CD8-positive, alpha-beta memory T cell (primary cell): Measurements from ENCODE around the gene REEP3. TPM values are rescaled to one million over a fixed set of nuclear protein-coding genes. Genes with fewer than 3 reads are reported as not detected.

Source experiments
- CTCF ChIA-PET: fragments of 350-600 bp; sonication (Branson Sonifier 250); formaldehyde crosslinking; loops from one replicate; lab custom pipeline; 2021; ENCODE audit warnings: antibody characterized with exemption; lab: Charles Lee
- POLR2A ChIA-PET: fragments of 350-600 bp; sonication (Branson Sonifier 250); formaldehyde crosslinking; loops from one replicate; lab custom pipeline; 2021; ENCODE audit warnings: antibody characterized with exemption; lab: Charles Lee
- DNase-seq, 5 donors: peaks; one replicate each; pipeline versions ENCODE4 v3.0.0 to v3.0.0-alpha.2; 2020 to 2022; ENCODE audit warnings: mixed read lengths in 1 of 5
- H3K27ac ChIP-seq: one replicate; pipeline ENCODE4 v1.7.0; 2013; ENCODE audit warnings: low read depth, mild to moderate bottlenecking, low read length, moderate library complexity
- H3K27me3 ChIP-seq: 2 replicates; pipeline ENCODE4 v1.7.0; 2013; ENCODE audit warnings: low read length, mild to moderate bottlenecking; ENCODE audit not compliant: insufficient read depth, poor library complexity, severe bottlenecking
- H3K36me3 ChIP-seq: 2 replicates; pipeline ENCODE4 v1.7.0; 2013; ENCODE audit warnings: mild to moderate bottlenecking, low read length, moderate library complexity; ENCODE audit not compliant: insufficient read depth
- H3K4me1 ChIP-seq: 2 replicates; pipeline ENCODE4 v1.7.0; 2013; ENCODE audit warnings: mild to moderate bottlenecking, low read length, moderate library complexity; ENCODE audit not compliant: insufficient read depth
- H3K4me3 ChIP-seq: 2 replicates; pipeline ENCODE4 v1.7.0; 2013; ENCODE audit warnings: mild to moderate bottlenecking, low read length
- H3K9me3 ChIP-seq: 2 replicates; pipeline ENCODE4 v1.7.0; 2013; ENCODE audit warnings: mild to moderate bottlenecking, low read length
- H3K27ac Mint-ChIP-seq, 8 donors: one replicate each; pipeline ENCODE4 v1.8.0; 2020 to 2021; ENCODE audit warnings: mixed read lengths in 8 of 8, mild to moderate bottlenecking in 6 of 8, inconsistent platforms in 3 of 8, moderate library complexity in 3 of 8
- H3K27me3 Mint-ChIP-seq, 2 donors: one replicate each; pipeline ENCODE4 v1.8.0; 2020 to 2021; ENCODE audit warnings: mixed read lengths in 2 of 2, mild to moderate bottlenecking in 1 of 2, moderate library complexity in 1 of 2
- H3K36me3 Mint-ChIP-seq, 3 donors: one replicate each; pipeline ENCODE4 v1.8.0; 2020 to 2021; ENCODE audit warnings: mixed read lengths in 3 of 3, inconsistent platforms in 1 of 3, mild to moderate bottlenecking in 1 of 3
- H3K4me1 Mint-ChIP-seq, 3 donors: one replicate each; pipeline ENCODE4 v1.8.0; 2020 to 2021; ENCODE audit warnings: mixed read lengths in 3 of 3, inconsistent platforms in 1 of 3, mild to moderate bottlenecking in 1 of 3
- H3K4me3 Mint-ChIP-seq, 7 donors: one replicate each; pipeline ENCODE4 v1.8.0; 2020 to 2021; ENCODE audit warnings: mixed read lengths in 7 of 7, mild to moderate bottlenecking in 6 of 7, moderate library complexity in 4 of 7, inconsistent platforms in 2 of 7
- H3K9me3 Mint-ChIP-seq, 5 donors: one replicate each; pipeline ENCODE4 v1.8.0; 2020 to 2022; ENCODE audit warnings: mixed read lengths in 5 of 5, mild to moderate bottlenecking in 3 of 5, moderate library complexity in 2 of 5, inconsistent platforms in 1 of 5
- polyA plus RNA-seq: library from polyadenylated mRNA; unstranded; fragments of 300-500 nt; fragmentation: Illumina TruSeq; gene quantifications from one replicate; pipeline ENCODE4 v1.2.3, GENCODE V29; 2021
- total RNA-seq, 2 experiments: library from RNA; stranded (reverse); gene quantifications; one replicate each; pipeline ENCODE4 v1.2.3, GENCODE V29; 2021

REEP3 gene
- total and polyA plus RNA-seq, 3 experiments from 2014 or later, result 7.4 to 25.5 (median 23.7) TPM

DNA sequence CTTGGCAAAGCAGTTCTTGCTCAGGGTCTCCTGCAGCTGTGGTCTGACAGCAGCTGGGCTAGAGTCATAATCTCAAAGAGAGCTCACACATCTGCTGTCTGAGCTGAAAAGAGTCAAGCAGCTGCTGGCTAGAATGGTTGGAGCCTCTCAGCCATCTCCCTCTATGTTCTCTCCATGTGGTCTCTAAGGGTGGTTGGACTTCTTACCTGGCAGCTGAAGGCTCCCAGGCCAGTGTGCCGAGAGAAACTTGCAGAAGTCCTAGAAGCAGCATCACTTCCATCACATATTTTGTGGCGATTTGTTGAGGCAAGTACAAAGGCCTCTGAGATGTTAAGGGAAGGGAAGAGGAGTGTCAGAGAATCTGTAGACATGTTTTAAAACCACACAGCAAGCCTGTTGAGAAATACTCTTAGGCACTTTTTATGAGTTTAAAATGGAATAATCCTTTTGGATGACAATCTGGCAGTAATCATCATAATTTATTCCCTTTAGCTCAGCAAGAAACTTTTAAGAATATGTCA is 93.2 kb downstream of the REEP3 start:
- peak overlapping the region in 2 of 8 donors; percentile 27 to 57 for H3K27ac Mint-ChIP-seq
- POLR2A ChIA-PET, result no interaction called here
- no peak for DNase-seq
- no peaks in the 10 kb centered on the region for H3K36me3 ChIP-seq
- no peaks in the 10 kb centered on the region for H3K9me3 ChIP-seq
- H3K27me3 ChIP-seq, result no peaks in the 10 kb centered on the region
- no peak overlapping the region for H3K27ac ChIP-seq
- no peaks in the 10 kb centered on the region for H3K27me3 Mint-ChIP-seq
- no peak overlapping the region for H3K4me3 Mint-ChIP-seq
- CTCF ChIA-PET, result interaction anchor here (0.7 kb wide), 2 partner anchors 15 to 397 kb away, joined by 3 read pairs; no protein-coding TSS in a partner anchor
- H3K4me3 ChIP-seq, result no peak overlapping the region
- H3K36me3 Mint-ChIP-seq, result peaks cover 1 to 16% (median 13%) of the 10 kb centered on the region in 3 donors
- H3K9me3 Mint-ChIP-seq, result no peaks in the 10 kb centered on the region
- H3K4me1 ChIP-seq, result no peaks in the 10 kb centered on the region
- H3K4me1 Mint-ChIP-seq, result peaks cover 2 to 4% (median 3%) of the 10 kb centered on the region in 3 donors

DNA sequence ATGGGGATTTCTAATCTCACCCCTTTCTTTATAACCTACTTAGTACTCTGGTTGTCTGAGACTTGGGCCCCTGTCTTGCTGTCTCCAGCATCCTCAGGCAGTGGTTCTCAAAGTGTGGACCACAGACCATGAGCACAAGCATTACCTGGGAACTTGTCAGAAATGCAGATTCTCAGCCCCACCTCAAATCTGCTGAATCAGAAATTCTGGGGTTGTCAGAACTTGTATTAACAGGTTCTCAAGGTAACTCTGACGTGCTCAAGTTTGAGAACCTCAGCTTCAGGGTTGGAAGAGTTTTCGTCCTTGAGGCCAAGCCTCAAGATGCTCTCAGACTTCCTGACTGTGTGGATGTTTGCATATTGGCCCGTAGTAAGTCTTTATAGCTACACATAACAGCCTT is 97.4 kb downstream of the REEP3 start:
- no peak overlapping the region for H3K27ac ChIP-seq
- H3K4me1 ChIP-seq, result no peaks in the 10 kb centered on the region
- H3K27me3 Mint-ChIP-seq, result no peaks in the 10 kb centered on the region
- H3K4me3 Mint-ChIP-seq, result no peak overlapping the region
- H3K4me3 ChIP-seq, result no peak overlapping the region
- no peaks in the 10 kb centered on the region for H3K36me3 ChIP-seq
- no peak for DNase-seq
- ChIA-PET POLR2A (no interaction called here), CTCF (interaction anchor here (1.7 kb wide), 1 partner anchor 8 kb away, joined by 4 read pairs; no protein-coding TSS in a partner anchor)
- H3K27ac Mint-ChIP-seq, result no peak overlapping the region
- peaks cover 0 to 2% (median 0%) of the 10 kb centered on the region in 3 donors for H3K4me1 Mint-ChIP-seq
- H3K9me3 Mint-ChIP-seq, result no peaks in the 10 kb centered on the region
- H3K27me3 ChIP-seq, result no peaks in the 10 kb centered on the region
- H3K9me3 ChIP-seq, result no peaks in the 10 kb centered on the region
- peaks cover 7 to 23% (median 17%) of the 10 kb centered on the region in 3 donors for H3K36me3 Mint-ChIP-seq

DNA sequence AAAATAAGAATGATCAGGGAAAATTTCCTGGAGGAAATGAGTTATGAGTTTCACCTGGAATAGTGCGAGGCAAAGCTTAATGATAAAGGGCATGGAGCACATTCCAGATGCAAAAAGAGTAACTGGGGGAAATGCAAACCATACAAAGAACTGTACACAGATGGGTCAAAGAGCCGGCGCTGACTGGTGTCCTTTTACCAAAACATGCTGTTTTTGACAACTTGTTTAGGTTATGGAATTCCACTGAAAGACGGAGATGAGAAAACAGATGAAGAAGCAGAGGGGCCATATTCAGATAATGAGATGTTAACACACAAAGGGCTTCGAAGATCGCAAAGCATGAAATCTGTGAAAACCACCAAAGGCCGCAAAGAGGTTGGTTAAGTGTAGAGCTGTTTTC is 98.2 kb downstream of the REEP3 start:
- ChIA-PET CTCF (interaction anchor here (1.1 to 1.7 kb wide), 2 partner anchors 9 kb away, joined by 4 to 6 read pairs; no protein-coding TSS in a partner anchor), POLR2A (no interaction called here)
- peaks cover 0 to 2% (median 0%) of the 10 kb centered on the region in 3 donors for H3K4me1 Mint-ChIP-seq
- H3K36me3 Mint-ChIP-seq, result peaks cover 7 to 23% (median 17%) of the 10 kb centered on the region in 3 donors
- peak overlapping the region in 1 of 8 donors; percentile 30 for H3K27ac Mint-ChIP-seq
- H3K27me3 Mint-ChIP-seq, result no peaks in the 10 kb centered on the region
- Histone ChIP-seq H3K4me1 (no peaks in the 10 kb centered on the region), H3K27ac (no peak overlapping the region), H3K4me3 (no peak overlapping the region), H3K9me3 (no peaks in the 10 kb centered on the region), H3K27me3 (no peaks in the 10 kb centered on the region), H3K36me3 (no peaks in the 10 kb centered on the region)
- H3K9me3 Mint-ChIP-seq, result no peaks in the 10 kb centered on the region
- DNase-seq, result no peak
- H3K4me3 Mint-ChIP-seq, result no peak overlapping the region

DNA sequence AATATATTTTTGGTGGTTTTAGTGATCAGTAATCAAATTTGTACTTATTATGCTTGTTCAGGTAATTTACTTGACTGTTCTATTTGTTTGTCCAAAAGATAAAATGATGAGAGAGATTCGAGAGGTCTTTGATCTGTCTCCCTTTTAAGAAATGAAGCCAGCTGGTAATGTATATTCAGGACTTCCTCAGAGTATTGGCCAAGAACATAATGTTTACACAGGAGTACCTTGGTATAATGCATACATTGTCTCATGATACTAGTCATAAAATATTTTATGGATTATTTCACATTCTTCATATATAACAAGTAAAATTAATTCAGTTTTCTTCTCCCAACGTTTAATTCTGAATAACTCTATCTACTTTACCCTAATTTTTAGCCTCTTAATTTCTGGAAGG is 100.9 kb downstream of the REEP3 start:
- Histone ChIP-seq H3K36me3 (no peaks in the 10 kb centered on the region), H3K4me3 (no peak overlapping the region), H3K27me3 (no peaks in the 10 kb centered on the region), H3K4me1 (no peaks in the 10 kb centered on the region), H3K9me3 (no peaks in the 10 kb centered on the region), H3K27ac (no peak overlapping the region)
- Mint-ChIP-seq H3K27me3 (no peaks in the 10 kb centered on the region), H3K36me3 (peaks cover 7 to 18% (median 11%) of the 10 kb centered on the region in 3 donors), H3K27ac (no peak overlapping the region), H3K9me3 (no peaks in the 10 kb centered on the region), H3K4me1 (peaks cover 0 to 2% (median 0%) of the 10 kb centered on the region in 3 donors), H3K4me3 (no peak overlapping the region)
- ChIA-PET POLR2A (no interaction called here), CTCF (interaction anchor here (1.1 to 1.3 kb wide), 2 partner anchors 9 to 456 kb away, joined by 3 to 6 read pairs; no protein-coding TSS in a partner anchor)
- DNase-seq, result no peak

DNA sequence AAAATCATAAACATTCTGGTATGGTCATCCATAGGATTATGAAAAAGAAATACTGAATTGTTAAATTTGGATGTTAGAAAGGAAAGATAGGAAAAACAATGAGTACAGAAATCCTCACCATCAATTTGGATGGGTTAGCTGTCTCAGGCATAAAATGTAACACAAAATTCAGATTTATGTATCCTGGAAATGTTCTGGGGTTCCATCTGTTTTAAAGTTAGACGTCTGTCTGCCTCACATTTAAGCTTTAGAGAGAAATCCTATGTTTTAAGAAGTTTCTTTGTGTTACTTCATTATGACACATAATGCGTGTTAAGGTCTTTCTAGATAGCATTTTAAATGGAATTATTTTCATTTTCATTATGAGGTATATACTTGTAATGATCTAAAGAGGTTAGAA is 103.5 kb downstream of the REEP3 start:
- CTCF ChIA-PET, result no interaction called here
- Histone ChIP-seq H3K4me3 (no peak overlapping the region), H3K9me3 (no peaks in the 10 kb centered on the region), H3K27me3 (no peaks in the 10 kb centered on the region), H3K4me1 (peaks cover 10% of the 10 kb centered on the region), H3K36me3 (no peaks in the 10 kb centered on the region), H3K27ac (no peak overlapping the region)
- H3K36me3 Mint-ChIP-seq, result peaks cover 3 to 10% (median 3%) of the 10 kb centered on the region in 3 donors
- H3K27me3 Mint-ChIP-seq, result peaks cover 0 to 1% of the 10 kb centered on the region in 2 donors
- no peak for DNase-seq
- no peaks in the 10 kb centered on the region for H3K9me3 Mint-ChIP-seq
- no peak overlapping the region for H3K4me3 Mint-ChIP-seq
- peaks cover 15 to 24% (median 20%) of the 10 kb centered on the region in 3 donors for H3K4me1 Mint-ChIP-seq
- POLR2A ChIA-PET, result no interaction called here
- H3K27ac Mint-ChIP-seq, result no peak overlapping the region

DNA sequence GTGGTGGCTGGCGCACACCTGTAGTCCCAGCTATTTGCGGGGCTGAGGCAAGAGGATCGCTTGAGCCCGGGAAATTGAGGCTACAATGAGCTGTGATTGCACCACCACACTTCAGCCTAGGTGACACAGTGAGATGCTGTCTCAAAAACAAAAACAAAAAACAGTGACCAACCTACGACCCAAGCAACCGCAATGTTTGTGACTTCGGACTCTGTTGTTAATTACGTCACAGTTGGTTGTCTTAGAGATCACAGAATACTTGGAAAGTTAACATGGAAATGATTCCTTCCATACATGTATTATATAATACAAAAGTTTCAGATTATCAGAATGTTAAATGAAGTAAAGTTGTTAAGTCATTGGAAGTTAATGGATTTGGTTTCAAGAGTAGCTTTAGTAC is 106.2 kb downstream of the REEP3 start:
- Mint-ChIP-seq H3K4me3 (peak overlapping the region in 1 of 7 donors; percentile 88), H3K36me3 (peaks cover 0 to 2% (median 0%) of the 10 kb centered on the region in 3 donors), H3K27ac (no peak overlapping the region), H3K9me3 (no peaks in the 10 kb centered on the region), H3K4me1 (peaks cover 19 to 31% (median 29%) of the 10 kb centered on the region in 3 donors), H3K27me3 (peaks cover 0 to 1% of the 10 kb centered on the region in 2 donors)
- H3K9me3 ChIP-seq, result no peaks in the 10 kb centered on the region
- DNase-seq, result no peak
- peaks cover 10% of the 10 kb centered on the region for H3K4me1 ChIP-seq
- ChIA-PET CTCF (interaction anchor here (1.5 to 6.6 kb wide), 5 partner anchors 162 to 470 kb away, joined by 3 to 62 read pairs (median 10); partner anchors contain the start of gene JMJD1C), POLR2A (no interaction called here)
- no peaks in the 10 kb centered on the region for H3K36me3 ChIP-seq
- H3K27me3 ChIP-seq, result no peaks in the 10 kb centered on the region
- H3K27ac ChIP-seq, result no peak overlapping the region
- no peak overlapping the region for H3K4me3 ChIP-seq

DNA sequence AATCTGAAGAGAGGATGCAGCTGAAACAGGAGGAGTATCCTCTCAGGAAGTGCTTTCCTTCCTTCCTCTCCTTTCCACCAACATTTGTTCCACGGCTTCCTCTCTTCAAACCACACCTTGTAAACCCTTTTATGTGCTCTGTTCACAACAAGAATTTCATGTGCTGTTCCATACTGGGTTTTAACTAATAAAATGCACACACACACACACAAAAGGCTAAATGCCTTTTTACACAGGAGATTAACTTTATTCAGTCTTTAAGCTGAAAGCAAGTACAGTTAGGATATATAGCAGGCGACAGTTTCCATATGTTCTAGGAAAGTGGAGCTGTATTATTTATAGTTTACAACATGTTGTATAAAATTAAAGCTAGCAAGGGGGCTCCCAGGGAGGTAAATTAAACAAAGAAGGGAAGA is 106.7 kb downstream of the REEP3 start:
- Mint-ChIP-seq H3K4me1 (peaks cover 19 to 31% (median 29%) of the 10 kb centered on the region in 3 donors), H3K36me3 (peaks cover 0 to 2% (median 0%) of the 10 kb centered on the region in 3 donors), H3K9me3 (no peaks in the 10 kb centered on the region), H3K4me3 (peak overlapping the region in 1 of 7 donors; percentile 88), H3K27ac (no peak overlapping the region), H3K27me3 (peaks cover 0 to 1% of the 10 kb centered on the region in 2 donors)
- H3K27ac ChIP-seq, result no peak overlapping the region
- H3K9me3 ChIP-seq, result no peaks in the 10 kb centered on the region
- peaks cover 10% of the 10 kb centered on the region for H3K4me1 ChIP-seq
- no peaks in the 10 kb centered on the region for H3K36me3 ChIP-seq
- ChIA-PET CTCF (interaction anchor here (1.0 to 6.6 kb wide), 12 partner anchors 8 to 470 kb away, joined by 3 to 62 read pairs (median 8); partner anchors contain the start of gene JMJD1C), POLR2A (interaction anchor here (1.3 kb wide), 1 partner anchor 106 kb away, joined by 3 read pairs; no protein-coding TSS in a partner anchor)
- H3K27me3 ChIP-seq, result no peaks in the 10 kb centered on the region
- H3K4me3 ChIP-seq, result no peak overlapping the region
- no peak for DNase-seq
